WI38 (cell line): Measurements from ENCODE around the gene SLC6A8.
"Not testable (repeated sequence)": the region's sequence is repeated elsewhere in the genome, so short reads cannot be mapped to it uniquely, and the experiment has no call there.

ENCODE experiments used
- H3K4me3 ChIP-seq: 2 replicates; pipeline ENCODE4 v1.5.1; 2011; ENCODE audit warnings: low read depth, mild to moderate bottlenecking, control low read depth, low read length
- CTCF ChIP-seq: IDR thresholded peaks from 2 replicates; pipeline ENCODE4 v1.5.1; 2012; ENCODE audit warnings: low read depth, mild to moderate bottlenecking, control low read depth, low read length

Gene SLC6A8

DNA sequence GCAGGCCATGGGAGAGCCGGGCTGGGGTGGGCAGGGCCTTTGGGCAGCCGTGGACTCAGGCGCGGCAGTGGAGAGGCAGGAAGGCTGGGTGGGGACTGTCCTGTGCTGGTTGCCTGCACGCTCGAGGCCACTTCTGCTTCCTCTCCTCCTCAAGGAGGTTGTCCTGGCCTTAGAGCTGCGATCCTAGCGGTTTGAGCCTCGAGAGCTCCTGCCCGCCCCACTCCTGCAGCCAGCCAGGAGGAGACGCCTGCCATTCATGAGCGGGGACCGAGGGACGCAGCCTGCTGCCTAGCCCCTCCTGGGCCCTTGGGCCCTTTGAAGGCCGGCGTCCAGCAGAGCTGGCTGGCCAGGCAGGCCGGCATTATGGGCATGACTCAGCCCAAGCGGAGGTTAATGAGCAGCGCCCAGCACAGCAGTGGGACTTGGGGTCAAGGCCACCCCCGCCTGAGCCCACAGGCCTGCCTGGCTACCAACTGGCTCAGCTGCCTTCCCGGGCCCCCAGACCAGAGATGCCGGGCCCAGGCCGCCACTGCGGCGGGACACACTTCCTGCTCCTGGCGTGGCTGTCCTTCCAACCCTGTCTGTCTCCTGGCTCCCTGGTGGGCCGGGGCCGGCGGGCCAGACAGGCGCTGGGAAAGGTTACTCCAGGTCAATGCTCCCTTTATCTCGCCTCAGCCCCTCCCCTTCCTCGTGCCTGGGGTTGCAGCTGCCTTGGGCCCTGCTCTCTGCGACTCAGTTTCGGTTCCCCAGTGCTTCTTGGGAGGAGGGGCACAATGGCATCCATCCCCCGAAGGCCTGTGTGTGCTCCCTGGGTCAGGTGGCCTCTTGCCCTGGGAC lies 38.8 kb downstream of the SLC6A8 start:
- peak overlapping the region; percentile 38 for H3K4me3 ChIP-seq
- TF ChIP-seq CTCF, result no peak

DNA sequence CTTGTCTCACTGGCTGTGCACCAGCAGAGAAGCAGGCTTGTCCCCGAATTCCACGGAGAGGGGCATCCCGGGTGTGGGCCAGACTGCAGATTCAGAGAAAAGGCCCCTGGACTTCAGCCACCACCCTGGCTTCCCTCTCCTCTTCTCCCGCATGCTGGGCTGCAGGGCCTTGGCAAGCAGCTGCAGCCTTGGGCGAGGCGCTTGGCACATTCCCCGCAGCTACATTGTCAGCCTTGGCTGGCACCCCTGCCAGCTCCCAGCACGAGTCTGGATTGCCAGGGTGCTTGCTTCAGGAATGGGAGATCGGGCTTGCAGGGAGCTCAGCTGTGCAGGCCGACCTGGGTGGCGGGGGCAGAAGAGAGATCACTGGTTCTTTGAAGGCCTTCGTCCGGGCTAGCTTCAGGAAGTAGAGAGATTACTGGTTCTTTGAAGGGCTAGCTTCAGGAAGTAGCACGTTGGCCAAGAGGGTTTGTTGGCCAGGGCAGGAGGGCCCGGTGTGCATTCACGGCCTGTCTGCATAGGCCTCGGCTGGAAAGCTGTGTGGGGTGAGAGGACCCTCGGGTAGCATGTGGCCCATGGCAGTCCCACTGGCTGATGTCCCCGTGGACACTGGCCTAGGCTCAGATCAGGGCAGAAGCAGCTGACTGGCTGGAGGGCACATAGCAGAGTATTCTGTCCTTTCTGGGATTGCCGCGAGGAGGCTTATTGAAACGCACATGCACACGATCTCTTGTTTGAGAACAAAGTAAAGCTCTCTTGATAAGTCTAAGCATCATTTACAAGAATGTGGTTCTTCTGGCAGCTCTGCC lies 39.6 kb downstream of the SLC6A8 start:
- H3K4me3 ChIP-seq, result peak overlapping the region; percentile 38
- no peak for TF ChIP-seq CTCF

GRCh38 chrX:153728095-153728494 lies 40.4 kb downstream of the SLC6A8 start:
- H3K4me3 ChIP-seq, result no peak overlapping the region
- no peak for TF ChIP-seq CTCF

DNA sequence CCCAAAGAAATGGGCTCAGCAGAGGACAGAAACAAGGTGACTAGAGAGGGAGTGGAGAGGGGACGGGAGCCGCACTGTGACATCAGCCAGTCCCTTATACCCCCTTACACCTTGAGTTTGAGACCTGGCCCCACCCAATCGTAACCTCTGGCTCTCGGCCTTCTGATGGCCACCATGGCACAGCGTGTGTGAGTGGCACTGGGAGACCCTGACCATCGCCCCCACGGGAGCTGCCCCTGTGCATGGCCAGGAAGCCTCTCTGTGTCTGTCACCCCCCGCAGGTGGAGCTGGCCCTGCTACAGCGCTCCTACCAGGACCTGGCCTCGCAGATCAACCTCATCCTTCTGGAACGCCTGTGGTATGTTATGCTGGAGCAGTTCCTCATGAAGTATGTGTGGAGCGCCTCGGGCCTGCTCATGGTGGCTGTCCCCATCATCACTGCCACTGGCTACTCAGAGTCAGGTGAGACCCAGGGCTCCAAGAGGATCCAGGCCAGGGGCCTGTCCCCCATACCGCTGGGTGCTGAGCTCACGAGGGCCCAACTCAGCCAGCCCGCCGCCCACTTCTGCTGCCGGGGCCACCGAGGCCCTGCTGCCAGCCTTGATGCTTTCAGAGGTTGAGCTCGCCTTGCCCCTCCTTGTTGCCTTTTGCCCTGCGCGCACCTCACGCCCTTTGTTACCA lies 41.4 kb downstream of the SLC6A8 start:
- H3K4me3 ChIP-seq, result no peak overlapping the region
- TF ChIP-seq CTCF, result no peak

DNA sequence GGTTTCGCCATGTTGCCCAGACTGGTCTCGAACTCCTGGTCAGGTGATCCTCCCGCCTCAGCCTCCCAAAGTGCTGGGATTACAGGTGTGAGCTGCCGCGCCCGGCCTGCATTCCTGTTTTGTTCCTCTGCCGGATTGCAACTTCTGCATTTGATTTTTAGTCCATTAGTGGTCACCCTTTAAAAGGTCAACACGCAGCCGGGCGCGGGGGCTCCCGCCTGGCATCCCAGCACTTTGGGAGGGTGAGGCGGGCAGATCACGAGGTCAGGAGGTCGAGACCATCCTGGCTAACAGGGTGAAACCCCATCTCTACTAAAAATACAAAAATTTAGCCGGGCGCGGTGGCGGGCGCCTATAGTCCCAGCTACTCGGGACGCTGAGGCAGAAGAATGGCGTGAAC lies 42.4 kb downstream of the SLC6A8 start:
- not testable (repeated sequence) for H3K4me3 ChIP-seq

DNA sequence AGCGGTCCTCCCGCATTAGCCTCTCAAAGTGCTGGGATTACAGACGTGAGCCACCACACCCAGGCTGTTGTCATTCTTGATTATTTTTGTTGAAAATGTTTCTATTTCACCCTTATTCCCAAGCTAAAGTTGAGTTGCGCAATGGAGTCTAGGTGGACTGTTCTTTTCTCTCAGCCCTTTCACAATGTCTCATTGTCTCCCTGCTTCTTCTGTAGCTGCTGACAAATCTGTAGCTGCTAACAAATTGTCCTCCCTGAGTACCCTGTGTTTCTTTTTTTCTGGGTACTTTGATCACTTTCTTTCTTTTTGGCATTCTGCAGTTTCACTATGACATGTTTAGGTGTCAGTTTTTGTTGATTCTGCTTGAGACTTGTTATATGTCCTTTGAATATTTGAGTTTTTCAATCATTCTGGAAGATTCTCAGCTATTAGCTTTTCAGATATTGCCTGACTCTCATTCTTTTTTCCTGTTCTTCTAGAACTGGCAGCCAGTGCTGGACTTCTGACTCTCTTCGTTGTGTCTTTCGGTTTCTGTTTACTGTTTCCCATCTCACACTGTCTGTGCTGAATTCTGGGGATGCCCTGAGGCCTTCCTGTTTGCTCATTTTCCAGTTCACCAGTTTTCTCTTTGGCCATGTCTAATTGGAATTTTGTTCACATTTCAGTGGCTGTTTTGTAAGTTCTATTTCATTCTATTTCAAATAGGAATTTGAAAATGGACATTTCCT lies 43.6 kb downstream of the SLC6A8 start:
- H3K4me3 ChIP-seq, result no peak overlapping the region
- TF ChIP-seq CTCF, result no peak

DNA sequence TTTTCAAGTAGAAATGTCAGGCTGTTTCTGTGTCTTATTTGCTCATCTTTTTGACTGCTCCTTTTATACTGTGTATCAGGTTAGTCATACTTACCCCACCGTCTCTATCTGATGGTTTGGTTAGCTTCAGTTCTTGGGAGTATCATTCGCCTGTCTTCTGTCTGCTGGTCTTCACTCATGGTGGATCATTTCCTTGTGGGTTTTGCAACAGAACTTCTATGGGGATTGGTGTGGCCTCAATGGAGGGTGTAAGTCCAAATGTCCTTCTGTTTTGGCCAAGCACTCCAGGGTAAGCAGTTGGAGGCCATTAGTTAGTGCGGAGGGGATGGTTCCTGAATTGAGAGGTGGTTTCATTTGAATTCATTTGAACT lies 44.1 kb downstream of the SLC6A8 start:
- no peak overlapping the region for H3K4me3 ChIP-seq
- TF ChIP-seq CTCF, result no peak
